ENCODE measurements around the gene PRMT1.

The PRMT1 gene

GRCh38 chr19:49684251-49684982, 7.3 kb downstream of the PRMT1 start:
- Histone ChIP-seq H3K79me2 (ENCODE audit: insufficient read depth, low read depth) (peaks cover 38% of the 10 kb centered on the region), H3K27ac (no peak overlapping the region), H4K20me1 (ENCODE audit: insufficient read depth) (peaks cover 10% of the 10 kb centered on the region; the same call in 1 of the 2 replicates), H3K27me3 (ENCODE audit: insufficient read depth, low read depth) (no peaks in the 10 kb centered on the region), H3K4me3 (IDR thresholded peaks at IDR 0.05; ENCODE audit: insufficient read depth, low read depth, low read length) (no peak overlapping the region), H3K9ac (no peak overlapping the region), H2AFZ (ENCODE audit: low read depth) (no peak overlapping the region), H3K4me2 (no peak overlapping the region), H3K4me1 (ENCODE audit: low read depth, poor library complexity, severe bottlenecking) (peaks cover 23% of the 10 kb centered on the region), H3K36me3 (ENCODE audit: insufficient read depth) (peaks cover 9% of the 10 kb centered on the region; the same call in 1 of the 2 replicates)
- TF ChIP-seq CTCF (conservative IDR thresholded peaks at IDR 0.05; ENCODE audit: low read depth, low read length): peak; percentile 39

GRCh38 chr19:49684983-49685553, 8.0 kb downstream of the PRMT1 start:
- Histone ChIP-seq H3K36me3 (ENCODE audit: insufficient read depth) (peaks cover 9% of the 10 kb centered on the region; the same call in 1 of the 2 replicates), H3K4me1 (ENCODE audit: low read depth, poor library complexity, severe bottlenecking) (peaks cover 17% of the 10 kb centered on the region), H3K4me3 (IDR thresholded peaks at IDR 0.05; ENCODE audit: insufficient read depth, low read depth, low read length) (no peak overlapping the region), H3K4me2 (no peak overlapping the region), H4K20me1 (ENCODE audit: insufficient read depth) (peaks cover 10% of the 10 kb centered on the region; the same call in 1 of the 2 replicates), H2AFZ (ENCODE audit: low read depth) (no peak overlapping the region), H3K27me3 (ENCODE audit: insufficient read depth, low read depth) (no peaks in the 10 kb centered on the region), H3K9ac (no peak overlapping the region), H3K27ac (no peak overlapping the region), H3K79me2 (ENCODE audit: insufficient read depth, low read depth) (peaks cover 31% of the 10 kb centered on the region)
- no peak for TF ChIP-seq CTCF (conservative IDR thresholded peaks at IDR 0.05; ENCODE audit: low read depth, low read length)

GRCh38 chr19:49685845-49686332, 8.8 kb downstream of the PRMT1 start:
- Histone ChIP-seq H3K4me3 (IDR thresholded peaks at IDR 0.05; ENCODE audit: insufficient read depth, low read depth, low read length) (no peak overlapping the region), H3K79me2 (ENCODE audit: insufficient read depth, low read depth) (peaks cover 23% of the 10 kb centered on the region), H3K27ac (no peak overlapping the region), H3K27me3 (ENCODE audit: insufficient read depth, low read depth) (no peaks in the 10 kb centered on the region), H3K9ac (no peak overlapping the region), H2AFZ (ENCODE audit: low read depth) (no peak overlapping the region), H3K36me3 (ENCODE audit: insufficient read depth) (peaks cover 9% of the 10 kb centered on the region; the same call in 1 of the 2 replicates), H3K4me1 (ENCODE audit: low read depth, poor library complexity, severe bottlenecking) (peaks cover 8% of the 10 kb centered on the region), H3K4me2 (no peak overlapping the region), H4K20me1 (ENCODE audit: insufficient read depth) (peaks cover 6% of the 10 kb centered on the region; the same call in 1 of the 2 replicates)
- TF ChIP-seq CTCF (conservative IDR thresholded peaks at IDR 0.05; ENCODE audit: low read depth, low read length): no peak

GRCh38 chr19:49686503-49687088, 9.5 kb downstream of the PRMT1 start:
- Histone ChIP-seq H3K36me3 (ENCODE audit: insufficient read depth) (peaks cover 9% of the 10 kb centered on the region; the same call in 1 of the 2 replicates), H3K79me2 (ENCODE audit: insufficient read depth, low read depth) (peaks cover 16% of the 10 kb centered on the region; the same call in 1 of the 2 replicates), H3K27ac (no peak overlapping the region), H3K27me3 (ENCODE audit: insufficient read depth, low read depth) (no peaks in the 10 kb centered on the region), H3K4me2 (no peak overlapping the region), H3K9ac (no peak overlapping the region), H3K4me3 (IDR thresholded peaks at IDR 0.05; ENCODE audit: insufficient read depth, low read depth, low read length) (no peak overlapping the region), H2AFZ (ENCODE audit: low read depth) (no peak overlapping the region), H4K20me1 (ENCODE audit: insufficient read depth) (no peaks in the 10 kb centered on the region), H3K4me1 (ENCODE audit: low read depth, poor library complexity, severe bottlenecking) (peaks cover 4% of the 10 kb centered on the region)
- TF ChIP-seq CTCF (conservative IDR thresholded peaks at IDR 0.05; ENCODE audit: low read depth, low read length): no peak

Measured in KMS-11 (cell line).